AG04450 (cell line): ENCODE data around the gene SPATS2L. TPM values are rescaled to one million over a fixed set of nuclear protein-coding genes. Genes with fewer than 3 reads are reported as not detected.

Experiments used
- CTCF ChIA-PET: fragments of 300-600, 350-600 bp; formaldehyde crosslinking; extraction: SDS; loops from one replicate; lab custom pipeline; 2022; ENCODE audit warnings: antibody characterized with exemption, inconsistent platforms; lab: Charles Lee
- POLR2A ChIA-PET: fragments of 350-600 bp; formaldehyde crosslinking; extraction: SDS; loops from one replicate; lab custom pipeline; 2021; ENCODE audit warnings: antibody characterized with exemption, inconsistent platforms; lab: Yijun Ruan, JAX
- DNase-seq: peaks from one replicate; pipeline ENCODE4 v3.0.0-alpha.2; 2011; ENCODE audit warnings: low read depth, low spot score
- H3K27ac ChIP-seq: one replicate; pipeline ENCODE4 v1.5.1; 2012; ENCODE audit warnings: low read depth, low read length, control low read depth
- H3K27me3 ChIP-seq: one replicate; pipeline ENCODE4 v1.6.0; 2012; ENCODE audit warnings: low read length; ENCODE audit not compliant: control insufficient read depth, insufficient read depth
- H3K4me3 ChIP-seq: 2 replicates; pipeline ENCODE4 v1.5.1; 2011; ENCODE audit warnings: mild to moderate bottlenecking, low read depth, low read length, control low read depth
- H3K9me3 ChIP-seq: 2 replicates; pipeline ENCODE4 v1.5.1; 2012; ENCODE audit warnings: low read length; ENCODE audit not compliant: control insufficient read depth, insufficient read depth
- CTCF ChIP-seq: IDR thresholded peaks from 2 replicates; pipeline ENCODE4 v1.5.1; 2011; ENCODE audit warnings: low read depth, low read length, control low read depth, inconsistent platforms
- polyA plus RNA-seq: library from polyadenylated mRNA; depleted of rRNA; stranded (reverse); fragments of >200 nt; gene quantifications from 2 replicates; pipeline ENCODE4 v1.2.3, GENCODE V29; 2011

Gene SPATS2L
- polyA plus RNA-seq, 1 experiment, result 361 TPM

- Histone ChIP-seq H3K4me3 (no peak overlapping the region), H3K27me3 (no peaks in the 10 kb centered on the region), H3K9me3 (no peaks in the 10 kb centered on the region), H3K27ac (peak overlapping the region; percentile 11)
- ChIA-PET POLR2A (no interaction called here), CTCF (interaction anchor here (1.0 to 2.2 kb wide), 4 partner anchors 11 to 492 kb away, joined by 3 to 8 read pairs (median 4); no protein-coding TSS in a partner anchor)
- no peak for DNase-seq
- TF ChIP-seq CTCF, result no peak
Measured at GRCh38 chr2:200471928-200472645, 165.6 kb downstream of the SPATS2L start.

DNA sequence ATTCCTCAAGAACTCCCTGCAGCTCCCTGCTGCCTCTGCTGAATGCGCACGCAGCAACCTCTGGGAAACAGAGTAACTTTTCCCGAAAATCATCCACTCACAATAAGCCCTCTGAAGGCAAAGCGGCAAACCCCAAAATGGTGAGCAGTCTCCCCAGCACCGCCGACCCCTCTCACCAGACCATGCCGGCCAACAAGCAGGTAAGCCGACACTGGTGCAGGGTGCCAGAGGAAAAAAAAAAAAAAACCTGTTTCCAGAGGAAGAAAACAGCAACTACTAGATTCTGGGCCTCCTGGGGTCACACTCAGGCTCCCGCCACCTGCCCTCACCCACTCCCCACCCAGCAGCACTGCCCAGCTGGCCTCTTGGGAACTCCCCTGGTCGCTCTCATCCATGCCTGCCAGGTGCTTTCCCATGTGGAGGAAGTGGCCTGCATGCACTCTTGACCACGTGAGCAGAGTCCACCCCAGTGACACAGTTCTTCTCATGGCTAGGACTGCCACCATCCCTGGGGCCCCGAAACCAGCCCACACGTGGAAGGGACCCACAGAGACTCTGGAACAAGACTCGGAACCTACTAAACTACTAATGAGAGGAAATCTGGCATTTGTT is 166.5 kb downstream of the SPATS2L start:
- no peak for TF ChIP-seq CTCF
- CTCF ChIA-PET, result interaction anchor here (1.0 to 1.3 kb wide), 2 partner anchors 10 to 11 kb away, joined by 3 to 4 read pairs; no protein-coding TSS in a partner anchor
- no peak overlapping the region for H3K27ac ChIP-seq
- H3K27me3 ChIP-seq, result no peaks in the 10 kb centered on the region
- DNase-seq, result no peak
- no peak overlapping the region for H3K4me3 ChIP-seq
- POLR2A ChIA-PET, result no interaction called here
- no peaks in the 10 kb centered on the region; the same call in 1 of the 2 replicates for H3K9me3 ChIP-seq

- H3K9me3 ChIP-seq, result no peaks in the 10 kb centered on the region; the same call in 1 of the 2 replicates
- ChIA-PET CTCF (interaction anchor here (1.9 kb wide), 1 partner anchor 502 kb away, joined by 5 read pairs; no protein-coding TSS in a partner anchor), POLR2A (no interaction called here)
- H3K27me3 ChIP-seq, result no peaks in the 10 kb centered on the region
- TF ChIP-seq CTCF, result no peak
- no peak overlapping the region for H3K27ac ChIP-seq
- no peak for DNase-seq
- no peak overlapping the region for H3K4me3 ChIP-seq
Measured at GRCh38 chr2:200475795-200476194, 169.3 kb downstream of the SPATS2L start.

DNA sequence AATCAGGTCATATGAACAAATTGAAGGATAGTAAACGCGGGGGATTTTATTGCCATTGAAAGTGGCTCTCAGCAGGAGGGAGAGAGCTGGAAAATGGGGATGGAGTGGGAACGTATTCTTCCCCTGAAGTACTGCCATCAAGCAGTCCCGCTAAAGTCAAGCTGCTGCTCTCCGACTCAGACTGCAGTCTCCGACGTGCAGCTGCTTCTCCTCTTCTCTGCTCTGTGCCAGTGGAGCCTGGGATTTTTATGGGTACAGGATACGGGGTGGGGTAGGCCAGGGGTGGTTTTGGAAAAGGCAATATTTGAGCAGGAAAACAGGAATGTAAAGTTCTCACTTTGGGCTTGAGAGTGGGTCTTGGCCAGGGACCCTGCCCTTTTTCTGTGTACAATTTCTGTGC is 170.3 kb downstream of the SPATS2L start:
- H3K4me3 ChIP-seq, result no peak overlapping the region
- H3K27ac ChIP-seq, result no peak overlapping the region
- TF ChIP-seq CTCF, result no peak
- H3K27me3 ChIP-seq, result no peaks in the 10 kb centered on the region
- no peak for DNase-seq
- POLR2A ChIA-PET, result no interaction called here
- CTCF ChIA-PET, result interaction anchor here (0.9 to 1.9 kb wide), 3 partner anchors 9 to 503 kb away, joined by 3 to 5 read pairs (median 5); no protein-coding TSS in a partner anchor
- H3K9me3 ChIP-seq, result no peaks in the 10 kb centered on the region; the same call in 1 of the 2 replicates

- CTCF ChIA-PET, result interaction anchor here (0.6 kb wide), 2 partner anchors 8 to 111 kb away, joined by 4 to 7 read pairs; no protein-coding TSS in a partner anchor
- POLR2A ChIA-PET, result no interaction called here
- H3K4me3 ChIP-seq, result no peak overlapping the region
- H3K27me3 ChIP-seq, result no peaks in the 10 kb centered on the region
- H3K9me3 ChIP-seq, result no peaks in the 10 kb centered on the region; the same call in 1 of the 2 replicates
- TF ChIP-seq CTCF, result no peak
- no peak for DNase-seq
- peak overlapping the region; percentile 54 for H3K27ac ChIP-seq
Measured at GRCh38 chr2:200477667-200478131, 171.2 kb downstream of the SPATS2L start.
